Right atrium auricular region (tissue), 2 donors: ENCODE measurements around the gene SOCS6. TPM values are rescaled to one million over a fixed set of nuclear protein-coding genes. Genes with fewer than 3 reads are reported as not detected.

Source experiments
- DNase-seq: peaks from one replicate; pipeline ENCODE4 v3.0.0-alpha.2; 2019; ENCODE audit warnings: low spot score
- H3K27ac ChIP-seq, 2 donors: fragments of 200-600 bp; sonication (generic); 1 replicate in 1 of 2; 2 replicates in 1 of 2; pipeline ENCODE4 v1.5.1; 2016 to 2019
- H3K27me3 ChIP-seq, 2 donors: fragments of 200-600 bp; sonication (generic); one replicate each; pipeline versions ENCODE4 v1.5.1 to v1.6.0; 2017 to 2019
- H3K36me3 ChIP-seq: fragments of 200-600 bp; sonication (generic); one replicate; pipeline ENCODE4 v1.5.1; 2016
- H3K4me1 ChIP-seq, 2 donors: fragments of 200-600 bp; sonication (generic); one replicate each; pipeline versions ENCODE4 v1.5.1 to v1.6.0; 2017 to 2019
- H3K4me3 ChIP-seq, 2 donors: fragments of 200-600 bp; sonication (generic); 1 replicate in 1 of 2; 2 replicates in 1 of 2; pipeline ENCODE4 v1.5.1; 2017 to 2019; ENCODE audit warnings: mild to moderate bottlenecking in 1 of 2, moderate library complexity in 1 of 2
- H3K9me3 ChIP-seq, 2 donors: fragments of 200-600 bp; sonication (generic); one replicate each; pipeline ENCODE4 v1.5.1; 2019
- CTCF ChIP-seq, 2 donors: fragments of 200-600 bp; sonication (generic); IDR thresholded peaks; one replicate each; pipeline ENCODE4 v1.5.1; 2019; ENCODE audit warnings: antibody characterized with exemption in 2 of 2
- total RNA-seq, 2 donors: library from RNA; depleted of rRNA; stranded (reverse); fragments of >200 nt; gene quantifications; one replicate each; pipeline ENCODE4 v1.1.0, GENCODE V29; 2016

The SOCS6 gene
- total RNA-seq, 2 donors from 2014 or later = 16.2 to 18.7 TPM

GRCh38 chr18:70296289-70296688 lies 7.4 kb downstream of the SOCS6 start:
- no peak overlapping the region for H3K4me3 ChIP-seq
- no peak for DNase-seq

GRCh38 chr18:70296781-70297180 lies 7.9 kb downstream of the SOCS6 start:
- H3K4me3 ChIP-seq = no peak overlapping the region
- peak overlapping the region; percentile 37 to 90 for H3K27ac ChIP-seq
- peaks cover 0 to 84% of the 10 kb centered on the region in 2 donors for H3K4me1 ChIP-seq
- TF ChIP-seq CTCF (IDR thresholded peaks at IDR 0.05) = no peak
- H3K36me3 ChIP-seq = no peaks in the 10 kb centered on the region
- no peaks in the 10 kb centered on the region for H3K9me3 ChIP-seq
- DNase-seq = no peak
- H3K27me3 ChIP-seq = no peaks in the 10 kb centered on the region

More at GRCh38 chr18:70296289-70296688, 7.4 kb downstream of the SOCS6 start:
- Histone ChIP-seq H3K4me1 (peaks cover 0 to 82% of the 10 kb centered on the region in 2 donors), H3K9me3 (no peaks in the 10 kb centered on the region), H3K27me3 (no peaks in the 10 kb centered on the region), H3K27ac (peak overlapping the region; percentile 37 to 90), H3K36me3 (no peaks in the 10 kb centered on the region)
- no peak for TF ChIP-seq CTCF (IDR thresholded peaks at IDR 0.05)

GRCh38 chr18:70299393-70299792 lies 10.5 kb downstream of the SOCS6 start:
- Histone ChIP-seq H3K4me1 (peaks cover 0 to 72% of the 10 kb centered on the region in 2 donors), H3K27me3 (no peaks in the 10 kb centered on the region), H3K4me3 (no peak overlapping the region), H3K9me3 (no peaks in the 10 kb centered on the region), H3K27ac (no peak overlapping the region), H3K36me3 (no peaks in the 10 kb centered on the region)
- no peak for DNase-seq
- TF ChIP-seq CTCF (IDR thresholded peaks at IDR 0.05) = no peak

- Histone ChIP-seq H3K27ac (no peak overlapping the region), H3K27me3 (no peaks in the 10 kb centered on the region), H3K4me1 (peaks cover 0 to 50% of the 10 kb centered on the region in 2 donors), H3K36me3 (no peaks in the 10 kb centered on the region), H3K9me3 (no peaks in the 10 kb centered on the region), H3K4me3 (no peak overlapping the region)
- TF ChIP-seq CTCF (IDR thresholded peaks at IDR 0.05) = no peak
- DNase-seq = no peak
Measured at GRCh38 chr18:70301667-70302066, 12.8 kb downstream of the SOCS6 start.

GRCh38 chr18:70308555-70309294 lies 19.9 kb downstream of the SOCS6 start:
- Histone ChIP-seq H3K4me1 (peaks cover 0 to 18% of the 10 kb centered on the region in 2 donors), H3K27me3 (no peaks in the 10 kb centered on the region), H3K27ac (no peak overlapping the region), H3K9me3 (no peaks in the 10 kb centered on the region), H3K36me3 (no peaks in the 10 kb centered on the region), H3K4me3 (no peak overlapping the region)
- no peak for TF ChIP-seq CTCF (IDR thresholded peaks at IDR 0.05)
- DNase-seq = no peak
